Right kidney (tissue), 1 donor: ENCODE measurements around the gene YBX2.
A peak's percentile ranks its signal among the peaks of the same experiment; 100 is the strongest.
"Not testable (repeated sequence)": the region's sequence is repeated elsewhere in the genome, so short reads cannot be mapped to it uniquely, and the experiment has no call there.

ENCODE experiments used
- DNase-seq: peaks from one replicate; pipeline ENCODE4 v3.0.0-alpha.2; 2016

Gene YBX2

GRCh38 chr17:7243838-7244237, 50.6 kb downstream of the YBX2 start:
- not testable (repeated sequence) for DNase-seq

- no peak for DNase-seq
These were observed 51.0 kb downstream of the YBX2 start for GRCh38 chr17:7243453-7243729.

GRCh38 chr17:7242717-7243452, 51.6 kb downstream of the YBX2 start:
- peak; percentile 99 for DNase-seq

- DNase-seq: peak; percentile 98
These were observed 52.4 kb downstream of the YBX2 start, which contains the start of gene GABARAP for GRCh38 chr17:7241783-7242716. GABARAP (minus strand) TSS chr17:7242449; CDS start chr17:7242330, 119 bp downstream.

GRCh38 chr17:7241090-7241733, 53.2 kb downstream of the YBX2 start:
- DNase-seq: peak; percentile 44

- DNase-seq: no peak
These were observed 54.1 kb downstream of the YBX2 start for GRCh38 chr17:7240375-7240774.

GRCh38 chr17:7239091-7240027, 55.1 kb downstream of the YBX2 start, which contains the start of gene PHF23:
PHF23 (minus strand) TSS chr17:7239457; CDS start chr17:7239279, 178 bp downstream.
- peak; percentile 90 for DNase-seq

GRCh38 chr17:7238420-7239090, 55.9 kb downstream of the YBX2 start:
- DNase-seq: peak; percentile 63
